HEK293 (cell line): Measurements from ENCODE around the gene THOP1.

ENCODE experiments used
- BCL6B ChIP-seq: fragments of 450-650 bp; formaldehyde crosslinking; IDR thresholded peaks from 2 replicates; pipeline ENCODE4 v1.5.1; 2017; ENCODE audit warnings: missing biosample characterization, missing genetic modification characterization
- CTCF ChIP-seq: fragments of 450-650 bp; formaldehyde crosslinking; IDR thresholded peaks from 2 replicates; pipeline ENCODE4 v1.5.1; 2016; ENCODE audit warnings: missing biosample characterization, missing genetic modification characterization
- HIC1 ChIP-seq: fragments of 450-650 bp; formaldehyde crosslinking; IDR thresholded peaks from 2 replicates; pipeline ENCODE4 v1.5.1; 2016; ENCODE audit warnings: missing biosample characterization, missing genetic modification characterization
- INSM2 ChIP-seq: fragments of 450-650 bp; formaldehyde crosslinking; IDR thresholded peaks from 2 replicates; pipeline ENCODE4 v1.5.1; 2016; ENCODE audit warnings: missing biosample characterization, missing genetic modification characterization
- KLF16 ChIP-seq: fragments of 450-650 bp; formaldehyde crosslinking; IDR thresholded peaks from 2 replicates; pipeline ENCODE4 v1.5.1; 2017; ENCODE audit warnings: missing biosample characterization, missing genetic modification characterization
- TRIM28 ChIP-seq: IDR thresholded peaks from 2 replicates; pipeline ENCODE4 v1.6.1; 2011; ENCODE audit warnings: low read length, control low read depth, borderline replicate concordance
- ZNF202 ChIP-seq: fragments of 450-650 bp; formaldehyde crosslinking; IDR thresholded peaks from 2 replicates; pipeline ENCODE4 v1.5.1; 2016; ENCODE audit warnings: missing biosample characterization, missing genetic modification characterization, borderline replicate concordance
- ZNF221 ChIP-seq: fragments of 450-650 bp; formaldehyde crosslinking; IDR thresholded peaks from 2 replicates; pipeline ENCODE4 v1.5.1; 2017; ENCODE audit warnings: missing biosample characterization, missing genetic modification characterization, borderline replicate concordance
- ZNF280D ChIP-seq: fragments of 450-650 bp; formaldehyde crosslinking; IDR thresholded peaks from 2 replicates; pipeline ENCODE4 v1.5.1; 2016; ENCODE audit warnings: missing biosample characterization, missing genetic modification characterization
- ZXDB ChIP-seq: fragments of 450-650 bp; formaldehyde crosslinking; IDR thresholded peaks from 2 replicates; pipeline ENCODE4 v1.5.1; 2016; ENCODE audit warnings: missing biosample characterization, missing genetic modification characterization

GRCh38 chr19:2852598-2852997, 67.3 kb downstream of the THOP1 start:
- TF ChIP-seq ZNF202 (tag by site-specific recombination): no peak
- no peak for TF ChIP-seq ZXDB (tag by site-specific recombination)
- no peak for TF ChIP-seq ZNF221 (tag by site-specific recombination)
- no peak for TF ChIP-seq INSM2
- no peak for TF ChIP-seq CTCF (tag by site-specific recombination)
- no peak for TF ChIP-seq BCL6B (tag by site-specific recombination)
- no peak for TF ChIP-seq TRIM28
- TF ChIP-seq HIC1 (tag by site-specific recombination): no peak
- TF ChIP-seq ZNF280D (tag by site-specific recombination): no peak
- TF ChIP-seq KLF16 (tag by site-specific recombination): no peak
